VCaP (cell line): ENCODE data around the gene ADORA1.

Experiments used
- H3K27ac ChIP-seq: fragments of 450-650 bp; 2 replicates; pipeline ENCODE4 v1.5.1; 2017
- TF ChIP-seq, protein P1 (sequence below): fragments of 450-650 bp; conservative IDR thresholded peaks from 2 replicates; pipeline ENCODE4 v1.5.1; 2017; ENCODE audit warnings: mild to moderate bottlenecking, moderate library complexity

ADORA1 gene

DNA sequence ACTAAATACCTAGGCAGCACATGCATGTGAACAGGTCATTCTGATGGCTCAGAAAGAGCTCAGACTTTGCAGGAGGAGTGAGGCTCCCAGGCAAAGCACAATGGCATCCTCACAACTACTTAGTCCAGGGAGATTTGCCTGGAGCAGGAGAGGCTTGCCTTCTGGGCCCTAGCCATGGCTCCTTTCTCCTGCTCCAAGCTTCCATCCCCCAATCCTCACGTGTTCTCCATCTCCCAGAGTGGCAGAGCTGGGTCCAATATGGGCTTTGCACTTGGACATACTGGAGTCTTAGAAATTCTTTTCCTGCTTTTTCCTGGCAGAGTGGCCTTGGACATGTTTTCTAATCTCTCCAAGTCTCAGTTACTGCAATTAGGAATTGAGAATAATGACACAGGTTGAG lies 32.3 kb downstream of the ADORA1 start:
- TF ChIP-seq, protein P1, sequence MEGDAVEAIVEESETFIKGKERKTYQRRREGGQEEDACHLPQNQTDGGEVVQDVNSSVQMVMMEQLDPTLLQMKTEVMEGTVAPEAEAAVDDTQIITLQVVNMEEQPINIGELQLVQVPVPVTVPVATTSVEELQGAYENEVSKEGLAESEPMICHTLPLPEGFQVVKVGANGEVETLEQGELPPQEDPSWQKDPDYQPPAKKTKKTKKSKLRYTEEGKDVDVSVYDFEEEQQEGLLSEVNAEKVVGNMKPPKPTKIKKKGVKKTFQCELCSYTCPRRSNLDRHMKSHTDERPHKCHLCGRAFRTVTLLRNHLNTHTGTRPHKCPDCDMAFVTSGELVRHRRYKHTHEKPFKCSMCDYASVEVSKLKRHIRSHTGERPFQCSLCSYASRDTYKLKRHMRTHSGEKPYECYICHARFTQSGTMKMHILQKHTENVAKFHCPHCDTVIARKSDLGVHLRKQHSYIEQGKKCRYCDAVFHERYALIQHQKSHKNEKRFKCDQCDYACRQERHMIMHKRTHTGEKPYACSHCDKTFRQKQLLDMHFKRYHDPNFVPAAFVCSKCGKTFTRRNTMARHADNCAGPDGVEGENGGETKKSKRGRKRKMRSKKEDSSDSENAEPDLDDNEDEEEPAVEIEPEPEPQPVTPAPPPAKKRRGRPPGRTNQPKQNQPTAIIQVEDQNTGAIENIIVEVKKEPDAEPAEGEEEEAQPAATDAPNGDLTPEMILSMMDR = no peak
- no peak overlapping the region for H3K27ac ChIP-seq

DNA sequence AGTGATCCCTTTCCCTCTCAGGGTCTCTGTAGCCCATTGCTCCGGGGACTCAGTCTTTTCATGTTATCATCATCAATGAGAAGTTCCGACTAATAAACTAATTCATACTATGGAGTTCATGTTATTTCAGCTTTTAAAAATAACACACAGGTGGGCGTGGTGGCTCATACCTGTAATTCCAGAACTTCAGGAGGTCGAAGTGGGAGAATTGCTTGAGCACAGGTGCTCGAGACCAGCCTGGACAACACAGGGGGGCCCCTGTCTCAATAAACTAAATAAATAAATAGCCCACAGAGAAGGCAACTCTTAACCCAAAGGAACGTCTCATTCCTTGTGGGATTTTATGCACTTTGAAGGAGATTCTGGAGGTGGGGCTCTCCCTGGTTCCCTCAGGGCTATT lies 33.6 kb downstream of the ADORA1 start:
- TF ChIP-seq, protein P1 = no peak
- H3K27ac ChIP-seq = no peak overlapping the region

DNA sequence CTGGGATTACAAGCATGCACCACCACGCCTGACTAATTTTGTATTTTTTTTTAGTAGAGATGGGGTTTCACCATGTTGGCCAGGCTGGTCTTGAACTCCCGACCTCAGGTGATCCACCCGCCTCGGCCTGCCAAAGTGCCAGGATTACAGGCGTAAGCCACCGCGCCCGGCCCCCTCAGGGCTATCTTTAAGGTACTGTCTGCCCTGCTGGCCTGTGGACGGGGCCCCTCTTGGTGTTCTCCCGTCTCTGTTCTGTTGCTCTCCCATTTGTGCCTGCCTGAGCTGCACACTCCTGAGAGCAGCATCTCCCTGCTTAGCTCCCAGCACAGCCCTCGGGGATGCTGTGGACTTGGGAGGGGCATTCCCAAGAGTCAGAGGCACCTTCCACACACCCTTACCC lies 34.2 kb downstream of the ADORA1 start:
- no peak overlapping the region for H3K27ac ChIP-seq
- TF ChIP-seq, protein P1 = no peak

DNA sequence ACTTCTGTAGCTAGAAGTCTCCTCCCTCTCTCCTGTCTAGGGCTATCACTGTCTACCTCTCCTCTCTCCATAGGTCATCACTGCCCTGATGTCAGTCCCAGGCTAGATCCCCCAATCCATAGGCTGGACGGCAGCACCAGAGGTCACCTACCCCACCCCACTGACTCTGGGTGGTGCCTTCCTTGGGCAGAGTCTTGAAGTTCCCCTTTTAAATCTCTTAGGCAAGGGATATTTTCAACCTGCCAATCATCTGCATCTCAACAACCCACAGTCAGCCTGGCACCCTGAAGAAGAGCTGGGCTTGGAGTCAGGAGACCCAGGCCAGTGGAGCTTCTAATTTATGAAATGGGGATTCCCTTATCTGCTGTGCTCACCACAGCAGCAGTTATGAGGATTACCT lies 34.9 kb downstream of the ADORA1 start:
- TF ChIP-seq, protein P1 = no peak
- H3K27ac ChIP-seq = no peak overlapping the region

DNA sequence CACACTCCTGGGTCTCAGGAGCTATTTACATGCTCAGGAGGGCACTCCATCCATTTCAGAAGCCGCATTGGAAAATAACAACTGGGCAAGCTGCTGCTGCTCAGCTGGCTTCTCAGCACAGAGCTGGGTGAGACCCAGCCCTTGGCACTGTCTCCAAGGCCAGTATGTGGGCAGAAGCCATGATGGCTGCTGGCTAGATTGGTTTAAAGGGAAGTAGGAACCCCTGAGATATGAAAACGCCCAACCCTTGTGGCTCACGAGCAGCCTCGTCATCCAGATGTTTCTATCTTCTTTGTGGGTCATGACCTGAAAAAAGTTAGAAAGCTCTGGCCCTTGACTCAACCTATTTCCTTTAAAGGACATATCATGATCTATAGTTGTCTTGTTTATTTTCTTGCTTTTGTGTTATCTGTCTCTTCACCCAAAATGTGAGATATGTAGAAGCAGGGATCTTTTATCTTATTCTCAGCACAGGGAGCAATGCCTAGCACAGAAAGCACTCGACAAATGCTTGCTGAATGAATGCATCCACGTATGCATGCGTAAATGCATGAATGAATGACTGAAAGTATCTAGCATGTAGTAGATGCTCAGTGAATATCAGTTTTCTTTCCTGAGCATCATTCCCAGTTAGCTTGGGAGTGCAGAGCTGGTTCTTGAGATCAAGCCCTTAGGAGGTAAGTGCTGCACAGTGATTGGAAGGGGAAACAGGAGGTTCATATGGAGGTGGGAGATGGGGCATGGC lies 36.5 kb downstream of the ADORA1 start:
- TF ChIP-seq, protein P1 = no peak
- H3K27ac ChIP-seq = no peak overlapping the region

DNA sequence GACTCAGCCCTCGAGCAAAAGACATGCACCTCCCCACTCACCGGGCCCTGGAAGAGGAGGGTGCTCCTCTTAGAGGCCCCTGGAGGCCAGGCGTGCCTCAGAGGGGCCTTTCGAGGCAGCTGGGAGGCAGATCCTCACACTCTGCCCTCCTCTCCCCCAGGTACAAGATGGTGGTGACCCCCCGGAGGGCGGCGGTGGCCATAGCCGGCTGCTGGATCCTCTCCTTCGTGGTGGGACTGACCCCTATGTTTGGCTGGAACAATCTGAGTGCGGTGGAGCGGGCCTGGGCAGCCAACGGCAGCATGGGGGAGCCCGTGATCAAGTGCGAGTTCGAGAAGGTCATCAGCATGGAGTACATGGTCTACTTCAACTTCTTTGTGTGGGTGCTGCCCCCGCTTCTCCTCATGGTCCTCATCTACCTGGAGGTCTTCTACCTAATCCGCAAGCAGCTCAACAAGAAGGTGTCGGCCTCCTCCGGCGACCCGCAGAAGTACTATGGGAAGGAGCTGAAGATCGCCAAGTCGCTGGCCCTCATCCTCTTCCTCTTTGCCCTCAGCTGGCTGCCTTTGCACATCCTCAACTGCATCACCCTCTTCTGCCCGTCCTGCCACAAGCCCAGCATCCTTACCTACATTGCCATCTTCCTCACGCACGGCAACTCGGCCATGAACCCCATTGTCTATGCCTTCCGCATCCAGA lies 37.7 kb downstream of the ADORA1 start:
- no peak overlapping the region for H3K27ac ChIP-seq
- TF ChIP-seq, protein P1 = no peak

DNA sequence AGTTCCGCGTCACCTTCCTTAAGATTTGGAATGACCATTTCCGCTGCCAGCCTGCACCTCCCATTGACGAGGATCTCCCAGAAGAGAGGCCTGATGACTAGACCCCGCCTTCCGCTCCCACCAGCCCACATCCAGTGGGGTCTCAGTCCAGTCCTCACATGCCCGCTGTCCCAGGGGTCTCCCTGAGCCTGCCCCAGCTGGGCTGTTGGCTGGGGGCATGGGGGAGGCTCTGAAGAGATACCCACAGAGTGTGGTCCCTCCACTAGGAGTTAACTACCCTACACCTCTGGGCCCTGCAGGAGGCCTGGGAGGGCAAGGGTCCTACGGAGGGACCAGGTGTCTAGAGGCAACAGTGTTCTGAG lies 38.3 kb downstream of the ADORA1 start:
- TF ChIP-seq, protein P1 = no peak
- no peak overlapping the region for H3K27ac ChIP-seq
